Endothelial cell of umbilical vein (primary cell): ENCODE results near the gene SCIMP. TPM values are rescaled to one million over a fixed set of nuclear protein-coding genes. Genes with fewer than 3 reads are reported as not detected.
"Not testable (repeated sequence)": the region's sequence is repeated elsewhere in the genome, so short reads cannot be mapped to it uniquely, and the experiment has no call there.

Experiments used
- BruUV-seq: library from RNA; stranded (reverse); fragments of 400-500 nt; replicated peaks from 2 replicates; lab custom pipeline; 2021; lab: Mats Ljungman, UMichigan
- CTCF ChIA-PET: fragments of 300-600, 350-600 bp; sonication (Branson Sonifier 250); formaldehyde crosslinking; loops from one replicate; lab custom pipeline; 2021; ENCODE audit warnings: antibody characterized with exemption, inconsistent platforms; lab: Charles Lee
- POLR2A ChIA-PET: fragments of 300-600, 350-600 bp; sonication (Branson Sonifier 250); formaldehyde crosslinking; loops from one replicate; lab custom pipeline; 2021; ENCODE audit warnings: antibody characterized with exemption, inconsistent platforms; lab: Charles Lee
- DNase-seq: peaks from one replicate; pipeline ENCODE4 v3.0.0-alpha.2; 2011; ENCODE audit warnings: low read depth, low spot score
- FAIRE-seq: peaks from 2 replicates; lab custom pipeline; 2011; peaks lifted over from hg19 to GRCh38; lab: Jason Lieb, UNC
- H2AFZ ChIP-seq: 2 replicates; pipeline ENCODE4 v1.6.0; 2012; ENCODE audit warnings: low read depth, low read length, control low read depth, inconsistent platforms
- H3K27ac ChIP-seq: 2 replicates; pipeline ENCODE4 v1.5.1; 2011; ENCODE audit warnings: low read depth, mild to moderate bottlenecking, control low read depth, low read length, moderate library complexity; ENCODE audit not compliant: insufficient read depth
- H3K27me3 ChIP-seq, 2 experiments: 2 replicates each; pipeline versions ENCODE4 v1.6.0 to v1.6.1; 2011; ENCODE audit warnings: low read length in 2 of 2, mixed read lengths in 1 of 2; ENCODE audit not compliant: control insufficient read depth in 2 of 2, insufficient read depth in 2 of 2
- H3K36me3 ChIP-seq, 2 experiments: 2 replicates in 1 of 2; 3 replicates in 1 of 2; pipeline ENCODE4 v1.5.1; 2011; ENCODE audit warnings: low read length in 2 of 2, mild to moderate bottlenecking in 1 of 2, moderate library complexity in 1 of 2; ENCODE audit not compliant: control insufficient read depth in 2 of 2, insufficient read depth in 2 of 2; ENCODE audit errors: extremely low read depth in 1 of 2
- H3K4me1 ChIP-seq: 3 replicates; pipeline ENCODE4 v1.5.1; 2011; ENCODE audit warnings: mild to moderate bottlenecking, low read length; ENCODE audit not compliant: control insufficient read depth, insufficient read depth; ENCODE audit errors: extremely low read depth
- H3K4me2 ChIP-seq: 2 replicates; pipeline ENCODE4 v1.6.1; 2011; ENCODE audit warnings: low read length, control low read depth, mixed read lengths; ENCODE audit not compliant: insufficient read depth
- H3K4me3 ChIP-seq, 3 experiments: fragments of 200-600 bp in 1 of 3; sonication (generic), shearing (Covaris generic) in 1 of 3; replicated peaks in 1 of 3; 2 replicates each; pipeline ENCODE4 v1.5.1; 2011 to 2016; ENCODE audit warnings: control low read depth in 3 of 3, low read length in 3 of 3, mild to moderate bottlenecking in 2 of 3, inconsistent platforms in 1 of 3, low read depth in 1 of 3, moderate library complexity in 1 of 3; ENCODE audit not compliant: insufficient read depth in 1 of 3
- H3K79me2 ChIP-seq: 2 replicates; pipeline ENCODE4 v1.6.0; 2012; ENCODE audit warnings: low read length, inconsistent platforms; ENCODE audit not compliant: control insufficient read depth, insufficient read depth
- H3K9ac ChIP-seq: replicated peaks from 2 replicates; pipeline ENCODE3; 2011; ENCODE audit warnings: low read length, control low read depth; ENCODE audit not compliant: insufficient read depth; ENCODE audit errors: extremely low read depth
- H3K9me1 ChIP-seq: replicated peaks from 3 replicates; pipeline ENCODE4 v1.6.0; 2011; ENCODE audit warnings: mild to moderate bottlenecking, low read length; ENCODE audit not compliant: control insufficient read depth, insufficient read depth; ENCODE audit errors: extremely low read depth
- H3K9me3 ChIP-seq: replicated peaks from 2 replicates; pipeline ENCODE4 v1.5.1; 2012; ENCODE audit warnings: low read length, inconsistent platforms; ENCODE audit not compliant: control insufficient read depth, insufficient read depth
- H4K20me1 ChIP-seq: replicated peaks from 2 replicates; pipeline ENCODE3; 2011; ENCODE audit warnings: mild to moderate bottlenecking, low read length; ENCODE audit not compliant: control insufficient read depth, insufficient read depth; ENCODE audit errors: extremely low read depth
- FOS ChIP-seq: IDR thresholded peaks from 2 replicates; pipeline ENCODE4 v1.6.1; 2011; ENCODE audit warnings: mild to moderate bottlenecking, low read length, moderate library complexity, borderline replicate concordance; ENCODE audit not compliant: insufficient read depth
- MYC ChIP-seq: IDR thresholded peaks from one replicate; pipeline ENCODE4 v1.6.1; 2011; ENCODE audit warnings: mild to moderate bottlenecking, low read depth, low read length
- POLR2A ChIP-seq: IDR thresholded peaks from 2 replicates; pipeline ENCODE4 v1.6.1; 2012; ENCODE audit warnings: low read depth, mild to moderate bottlenecking, control low read depth, low read length
- POLR2AphosphoS5 ChIP-seq: IDR thresholded peaks from 2 replicates; pipeline ENCODE4 v1.6.1; 2012; ENCODE audit warnings: low read depth, mild to moderate bottlenecking, control low read depth, low read length, moderate library complexity; ENCODE audit not compliant: insufficient read depth
- dilution Hi-C: fragments of 300-500 bp; cut with MboI; formaldehyde crosslinking; loops from one replicate; pipeline ENCODE4 v1.15.0; 2019; ENCODE audit warnings: low sequenced_read_pairs; ENCODE audit not compliant: extremely low pct_ligation_motif_present
- intact Hi-C: fragments of 100-400 bp; cut with micrococcal nuclease; formaldehyde crosslinking; loops from one replicate; pipeline ENCODE4 v1.10.0; 2022
- polyA plus RNA-seq, 4 experiments: library from polyadenylated mRNA; depleted of rRNA in 3 of 4; stranded (reverse) in 3 of 4; unstranded in 1 of 4; fragments of >200 nt; gene quantifications; 2 replicates each; pipeline versions ENCODE4 v1.2.1 to v1.2.3, GENCODE V29; 2011 to 2012; ENCODE audit warnings: missing spikeins in 1 of 4
- total RNA-seq: library from RNA; stranded (reverse); gene quantifications from 2 replicates; pipeline ENCODE4 v1.2.3, GENCODE V29; 2021

The SCIMP gene
- total and polyA plus RNA-seq, 2 donors (not counting 3 experiments of a cell fraction or from before 2014, with no cell fraction given), result not detected

DNA sequence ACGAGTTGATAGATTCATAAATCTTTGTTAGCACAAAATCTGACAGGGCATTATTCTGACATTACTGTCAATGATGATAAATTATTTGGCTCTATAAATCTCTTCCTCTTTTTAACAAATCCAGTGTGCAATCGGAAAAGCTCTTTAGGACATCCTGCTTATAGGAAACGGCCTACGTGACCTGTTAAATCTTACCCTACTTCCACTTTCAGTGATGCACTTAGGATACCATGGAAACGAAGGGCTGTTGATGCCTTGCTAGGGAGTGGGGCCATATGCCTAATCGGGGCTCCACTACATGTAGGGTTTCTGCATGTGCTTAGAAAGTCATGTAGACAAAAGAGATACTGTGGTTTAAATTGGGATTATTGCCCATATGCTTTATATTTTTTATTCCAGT is 70.2 kb downstream of the SCIMP start:
- ChIA-PET POLR2A (no interaction called here), CTCF (no interaction called here)
- intact Hi-C loops (no loop called here), dilution Hi-C loops (no loop called here)
- Histone ChIP-seq H3K36me3 (no peaks in the 10 kb centered on the region), H3K9me1 (no peaks in the 10 kb centered on the region), H4K20me1 (no peaks in the 10 kb centered on the region), H3K27ac (no peak overlapping the region), H3K9ac (no peak overlapping the region), H2AFZ (no peak overlapping the region), H3K79me2 (no peaks in the 10 kb centered on the region), H3K4me3 (no peak overlapping the region), H3K9me3 (no peaks in the 10 kb centered on the region), H3K4me2 (no peak overlapping the region), H3K4me1 (no peaks in the 10 kb centered on the region), H3K27me3 (no peaks in the 10 kb centered on the region)
- no TSS peak for BruUV-seq
- no peak for TF ChIP-seq FOS
- TF ChIP-seq MYC, result no peak
- no peak for TF ChIP-seq POLR2A
- TF ChIP-seq POLR2AphosphoS5, result no peak
- FAIRE-seq (no peak), DNase-seq (no peak)

DNA sequence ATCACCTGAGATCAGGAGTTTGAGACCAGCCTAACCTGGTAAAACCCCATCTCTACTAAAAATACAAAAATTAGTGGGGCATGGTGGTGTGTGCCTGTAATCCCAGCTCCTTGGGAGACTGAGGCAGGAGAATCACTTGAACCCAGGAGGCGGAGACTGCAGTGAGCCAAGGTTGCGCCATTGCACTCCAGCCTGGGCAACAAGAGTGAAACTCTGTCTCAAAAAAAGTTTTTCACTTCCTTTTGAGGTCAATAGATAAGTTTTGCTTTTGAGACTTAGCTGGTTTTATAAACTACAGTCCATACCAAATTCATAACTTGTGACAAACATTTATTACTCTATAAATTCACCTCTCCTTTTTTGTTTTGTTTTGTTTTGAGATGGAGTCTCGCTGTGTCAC is 72.9 kb downstream of the SCIMP start:
- H3K27ac ChIP-seq, H3K4me2 ChIP-seq, H3K4me1 ChIP-seq, H3K27me3 ChIP-seq, H3K9me3 ChIP-seq, DNase-seq, H3K9ac ChIP-seq, H2AFZ ChIP-seq, POLR2A ChIA-PET, intact Hi-C loops, dilution Hi-C loops, FAIRE-seq, H3K9me1 ChIP-seq, H3K79me2 ChIP-seq, H3K4me3 ChIP-seq, H4K20me1 ChIP-seq, H3K36me3 ChIP-seq, BruUV-seq: not testable (repeated sequence)
- CTCF ChIA-PET, result interaction anchor here (0.6 kb wide), 1 partner anchor 100 kb away, joined by 3 read pairs; no protein-coding TSS in a partner anchor

DNA sequence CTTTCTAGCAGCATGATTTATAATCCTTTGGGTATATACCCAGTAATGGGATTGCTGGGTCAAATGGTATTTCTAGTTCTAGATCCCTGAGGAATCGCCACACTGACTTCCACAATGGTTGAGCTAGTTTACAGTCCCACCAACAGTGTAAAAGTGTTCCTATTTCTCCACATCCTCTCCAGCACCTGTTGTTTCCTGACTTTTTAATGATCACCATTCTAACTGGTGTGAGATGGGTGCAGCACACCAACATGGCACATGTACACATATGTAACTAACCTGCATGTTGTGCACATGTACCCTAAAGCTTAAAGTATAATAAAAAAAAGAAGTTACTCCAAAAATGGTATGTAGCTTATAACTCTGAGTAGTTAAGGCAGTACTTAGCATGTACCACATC is 74.0 kb downstream of the SCIMP start:
- POLR2A ChIA-PET, H3K27ac ChIP-seq, H4K20me1 ChIP-seq, H3K9me3 ChIP-seq, FAIRE-seq, DNase-seq, H3K4me2 ChIP-seq, H2AFZ ChIP-seq, BruUV-seq, H3K79me2 ChIP-seq, intact Hi-C loops, H3K36me3 ChIP-seq, dilution Hi-C loops, H3K4me1 ChIP-seq, CTCF ChIA-PET, H3K4me3 ChIP-seq, H3K9me1 ChIP-seq, H3K27me3 ChIP-seq, H3K9ac ChIP-seq: not testable (repeated sequence)
